Measurements from ENCODE around the gene APOL3.
"Not testable (repeated sequence)": the region's sequence is repeated elsewhere in the genome, so short reads cannot be mapped to it uniquely, and the experiment has no call there.

APOL3 gene

GRCh38 chr22:36099561-36099960, 61.0 kb downstream of the APOL3 start:
- not testable (repeated sequence) for DNase-seq

- no peak for DNase-seq
Observed at GRCh38 chr22:36097880-36098279, 62.7 kb downstream of the APOL3 start.

- DNase-seq, result not testable (repeated sequence)
Observed at GRCh38 chr22:36090772-36091171, 69.8 kb downstream of the APOL3 start.

Measured in activated CD8-positive, alpha-beta memory T cell treated with anti-CD3 and anti-CD28 coated beads, Interleukin-2, amount 50 U/mL, for 4 hours (primary cell).